PC-9 (cell line): ENCODE data around the gene DNAH14. TPM values are rescaled to one million over a fixed set of nuclear protein-coding genes. Genes with fewer than 3 reads are reported as not detected.

Source experiments
- BruUV-seq: library from RNA; stranded (reverse); fragments of 400-500 nt; replicated peaks from 2 replicates; lab custom pipeline; 2021; lab: Mats Ljungman, UMichigan
- CTCF ChIA-PET: fragments of 300-600 bp; sonication (Branson Sonifier 250); formaldehyde crosslinking; loops from one replicate; lab custom pipeline; 2022; ENCODE audit warnings: antibody characterized with exemption; lab: Charles Lee
- POLR2A ChIA-PET: fragments of 300-600 bp; sonication (Branson Sonifier 250); formaldehyde crosslinking; loops from one replicate; lab custom pipeline; 2022; ENCODE audit warnings: antibody characterized with exemption; ENCODE audit not compliant: unreplicated experiment; lab: Charles Lee
- DNase-seq, 2 experiments: peaks; one replicate each; pipeline versions ENCODE4 v3.0.0 to v3.0.0-alpha.2; 2015 to 2022; ENCODE audit warnings: mixed read lengths in 1 of 2
- H2AFZ ChIP-seq: fragments of 200-600 bp; sonication (generic); 2 replicates; pipeline ENCODE4 v1.8.1; 2017; ENCODE audit warnings: antibody characterized with exemption
- H3F3A ChIP-seq: fragments of 200-600 bp; sonication (generic); 2 replicates; pipeline ENCODE4 v1.8.1; 2017; ENCODE audit warnings: antibody characterized with exemption, mild to moderate bottlenecking, low read depth; ENCODE audit not compliant: insufficient read depth
- H3K27ac ChIP-seq: fragments of 200-600 bp; sonication (generic); 2 replicates; pipeline ENCODE4 v1.6.1; 2016; ENCODE audit warnings: mixed run types
- H3K27me3 ChIP-seq: fragments of 200-600 bp; sonication (generic); 2 replicates; pipeline ENCODE4 v1.6.1; 2016; ENCODE audit warnings: low read depth, mixed run types; ENCODE audit not compliant: insufficient read depth
- H3K36me3 ChIP-seq: fragments of 200-600 bp; sonication (generic); 2 replicates; pipeline ENCODE4 v1.6.1; 2016; ENCODE audit warnings: low read depth, mixed run types
- H3K4me1 ChIP-seq: fragments of 200-600 bp; sonication (generic); replicated peaks from 2 replicates; pipeline ENCODE4 v1.6.1; 2016; ENCODE audit warnings: mixed run types; ENCODE audit not compliant: insufficient read depth
- H3K4me2 ChIP-seq: fragments of 200-600 bp; sonication (generic); 2 replicates; pipeline ENCODE4 v1.6.1; 2017; ENCODE audit warnings: mixed run types
- H3K4me3 ChIP-seq: fragments of 200-600 bp; sonication (generic); 2 replicates; pipeline ENCODE4 v1.6.1; 2016; ENCODE audit warnings: mixed run types
- H3K79me2 ChIP-seq: fragments of 200-600 bp; sonication (generic); 2 replicates; pipeline ENCODE4 v1.6.1; 2017; ENCODE audit warnings: low read depth, mixed run types
- H3K9me2 ChIP-seq: fragments of 200-600 bp; sonication (generic); 2 replicates; pipeline ENCODE4 v1.8.1; 2017; ENCODE audit warnings: mild to moderate bottlenecking; ENCODE audit not compliant: insufficient read depth
- H3K9me3 ChIP-seq: fragments of 200-600 bp; sonication (generic); 2 replicates; pipeline ENCODE4 v1.8.1; 2016; ENCODE audit warnings: low read depth; ENCODE audit not compliant: insufficient read depth
- H4K20me1 ChIP-seq: fragments of 200-600 bp; sonication (generic); 2 replicates; pipeline ENCODE4 v1.8.1; 2017; ENCODE audit not compliant: insufficient read depth
- EZH2 ChIP-seq: fragments of 200-600 bp; sonication (generic); IDR thresholded peaks from 2 replicates; pipeline ENCODE4 v1.8.0; 2017; ENCODE audit warnings: antibody characterized with exemption, low read depth
- intact Hi-C: fragments of 100-400 bp; cut with micrococcal nuclease; formaldehyde crosslinking; loops from one replicate; pipeline ENCODE4 v1.10.0; 2022; ENCODE audit not compliant: unreplicated experiment
- total RNA-seq: library from RNA; stranded (reverse); gene quantifications from 2 replicates; pipeline ENCODE4 v1.2.3, GENCODE V29; 2021
- TF ChIP-seq, protein P1 (sequence below): fragments of 200-600 bp; sonication (generic); conservative IDR thresholded peaks from 2 replicates; pipeline ENCODE4 v1.6.1; 2017; ENCODE audit warnings: mixed run types, antibody characterized with exemption, mild to moderate bottlenecking, moderate library complexity

Gene DNAH14
- total RNA-seq, 1 experiment from 2014 or later, result 48.8 TPM

DNA sequence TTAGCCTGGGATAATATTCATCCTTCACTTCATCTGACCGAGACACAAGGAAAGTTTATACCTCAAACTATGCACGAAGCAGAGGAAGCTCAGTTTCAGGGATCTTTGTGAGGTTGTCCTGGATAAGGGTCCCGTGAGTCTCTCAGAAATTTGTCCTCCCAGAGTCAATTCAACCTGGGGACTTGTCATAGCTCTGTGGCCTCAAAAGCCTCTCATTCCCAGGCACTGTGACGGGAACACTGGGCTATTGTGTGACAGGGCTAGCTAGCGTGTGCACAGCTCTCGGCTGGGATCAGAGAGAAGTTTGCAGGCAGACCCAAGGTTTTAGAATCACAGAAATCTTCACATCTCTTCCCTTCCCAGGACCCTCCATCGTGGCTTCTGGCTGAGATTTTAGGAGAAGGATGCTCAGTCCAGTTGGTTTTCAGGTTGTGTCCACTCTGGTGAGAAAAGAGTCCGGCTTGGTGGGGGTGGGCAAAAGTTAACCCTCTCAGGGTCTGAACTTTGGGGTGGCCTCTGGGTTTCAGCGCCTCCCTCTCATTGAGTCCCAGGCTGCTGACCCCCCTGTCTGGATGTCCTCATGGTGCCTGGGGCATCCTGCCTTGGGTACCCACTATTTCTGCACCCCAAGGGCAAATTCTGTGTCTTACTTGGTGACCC, 518.8 kb downstream of the DNAH14 start:
- DNase-seq, result no peak
- peaks cover 86% of the 10 kb centered on the region for H3K4me1 ChIP-seq
- no TSS peak for BruUV-seq
- POLR2A ChIA-PET, result interaction anchor here (0.6 kb wide), 1 partner anchor 119 kb away, joined by 3 read pairs; no protein-coding TSS in a partner anchor
- intact Hi-C loops, result loop anchor here (5.0 kb wide), 1 partner anchor 1746 kb away; no protein-coding TSS in a partner anchor
- H3K9me3 ChIP-seq, result no peaks in the 10 kb centered on the region
- H3F3A ChIP-seq, result peaks cover 73% of the 10 kb centered on the region
- H3K4me2 ChIP-seq, result peak overlapping the region; percentile 37
- TF ChIP-seq, protein P1, sequence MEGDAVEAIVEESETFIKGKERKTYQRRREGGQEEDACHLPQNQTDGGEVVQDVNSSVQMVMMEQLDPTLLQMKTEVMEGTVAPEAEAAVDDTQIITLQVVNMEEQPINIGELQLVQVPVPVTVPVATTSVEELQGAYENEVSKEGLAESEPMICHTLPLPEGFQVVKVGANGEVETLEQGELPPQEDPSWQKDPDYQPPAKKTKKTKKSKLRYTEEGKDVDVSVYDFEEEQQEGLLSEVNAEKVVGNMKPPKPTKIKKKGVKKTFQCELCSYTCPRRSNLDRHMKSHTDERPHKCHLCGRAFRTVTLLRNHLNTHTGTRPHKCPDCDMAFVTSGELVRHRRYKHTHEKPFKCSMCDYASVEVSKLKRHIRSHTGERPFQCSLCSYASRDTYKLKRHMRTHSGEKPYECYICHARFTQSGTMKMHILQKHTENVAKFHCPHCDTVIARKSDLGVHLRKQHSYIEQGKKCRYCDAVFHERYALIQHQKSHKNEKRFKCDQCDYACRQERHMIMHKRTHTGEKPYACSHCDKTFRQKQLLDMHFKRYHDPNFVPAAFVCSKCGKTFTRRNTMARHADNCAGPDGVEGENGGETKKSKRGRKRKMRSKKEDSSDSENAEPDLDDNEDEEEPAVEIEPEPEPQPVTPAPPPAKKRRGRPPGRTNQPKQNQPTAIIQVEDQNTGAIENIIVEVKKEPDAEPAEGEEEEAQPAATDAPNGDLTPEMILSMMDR, result no peak
- no peak for TF ChIP-seq EZH2
- H2AFZ ChIP-seq, result no peak overlapping the region
- no peaks in the 10 kb centered on the region for H3K27me3 ChIP-seq
- H3K36me3 ChIP-seq, result no peaks in the 10 kb centered on the region
- H4K20me1 ChIP-seq, result no peaks in the 10 kb centered on the region
- CTCF ChIA-PET, result no interaction called here
- H3K4me3 ChIP-seq, result no peak overlapping the region
- no peaks in the 10 kb centered on the region for H3K79me2 ChIP-seq
- H3K9me2 ChIP-seq, result no peaks in the 10 kb centered on the region
- H3K27ac ChIP-seq, result peak overlapping the region; percentile 95
